ENCODE results near the gene SLC12A5.

Gene SLC12A5

GRCh38 chr20:45999557-46000261 is 29.3 kb upstream of the SLC12A5 start:
- Histone ChIP-seq H3K4me3 (no peak overlapping the region), H3K4me1 (no peaks in the 10 kb centered on the region; the same call in 1 of the 2 replicates), H3K36me3 (replicated peaks) (no peaks in the 10 kb centered on the region), H3K9me3 (no peaks in the 10 kb centered on the region), H3K27me3 (ENCODE audit: low read depth) (peaks cover 17% of the 10 kb centered on the region; the same call in 1 of the 2 replicates)
- no peak for DNase-seq (ENCODE audit: low spot score in 2 of 2)
- in situ Hi-C loops (cut with MboI; ENCODE audit: low sequenced_read_pairs) = no loop called here

GRCh38 chr20:46000262-46000996 is 28.6 kb upstream of the SLC12A5 start:
- Histone ChIP-seq H3K36me3 (replicated peaks) (no peaks in the 10 kb centered on the region), H3K4me3 (no peak overlapping the region), H3K9me3 (no peaks in the 10 kb centered on the region), H3K4me1 (no peaks in the 10 kb centered on the region; the same call in 1 of the 2 replicates), H3K27me3 (ENCODE audit: low read depth) (peaks cover 20% of the 10 kb centered on the region; the same call in 1 of the 2 replicates)
- in situ Hi-C loops (cut with MboI; ENCODE audit: low sequenced_read_pairs) = no loop called here
- no peak for DNase-seq (ENCODE audit: low spot score in 2 of 2)

DNA sequence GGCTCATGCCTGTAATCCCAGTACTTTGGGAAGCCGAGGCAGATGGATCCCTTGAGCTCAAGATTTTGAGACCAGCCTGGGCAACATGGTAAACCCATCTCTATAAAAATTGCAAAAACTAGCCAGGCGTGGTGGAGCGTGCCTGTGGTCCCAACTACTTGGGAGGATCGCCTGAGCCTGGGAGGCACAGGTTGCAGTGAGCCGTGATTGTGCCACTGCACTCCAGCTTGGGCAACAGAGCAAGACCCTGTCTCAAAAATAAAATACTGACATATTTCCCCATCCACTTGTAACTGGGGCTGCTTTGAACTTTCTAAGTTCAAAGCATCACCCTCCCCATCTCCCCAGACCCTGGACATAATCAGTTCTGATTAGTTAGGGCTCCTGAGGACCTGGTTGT is 27.5 kb upstream of the SLC12A5 start:
- in situ Hi-C loops (cut with MboI; ENCODE audit: low sequenced_read_pairs) = no loop called here
- Histone ChIP-seq H3K27me3 (ENCODE audit: low read depth) (peaks cover 29% of the 10 kb centered on the region; the same call in 1 of the 2 replicates), H3K9me3 (no peaks in the 10 kb centered on the region), H3K36me3 (replicated peaks) (no peaks in the 10 kb centered on the region), H3K4me3 (no peak overlapping the region), H3K4me1 (no peaks in the 10 kb centered on the region)
- DNase-seq (ENCODE audit: low spot score in 2 of 2) = no peak

DNA sequence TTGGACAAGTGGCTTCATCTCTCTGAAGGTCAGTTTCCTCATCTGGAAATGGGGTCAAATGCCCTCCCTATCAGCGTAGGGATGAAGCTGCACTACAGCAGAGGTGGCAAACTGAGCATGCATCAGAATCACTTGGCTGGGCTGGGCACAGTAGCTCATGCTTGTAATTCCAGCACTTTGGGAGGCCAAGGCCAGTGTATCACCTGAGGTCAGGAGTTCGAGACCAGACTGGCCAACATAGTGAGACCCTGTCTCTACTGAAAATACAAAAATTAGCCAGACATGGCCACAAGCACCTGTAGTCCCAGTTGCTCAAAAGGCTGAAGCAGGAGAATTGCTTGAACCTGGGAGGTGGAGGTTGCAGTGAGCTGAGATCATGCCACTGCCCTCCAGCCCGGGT is 27.0 kb upstream of the SLC12A5 start:
- no peaks in the 10 kb centered on the region for H3K9me3 ChIP-seq
- no peaks in the 10 kb centered on the region for H3K4me1 ChIP-seq
- DNase-seq (ENCODE audit: low spot score in 2 of 2) = no peak
- in situ Hi-C loops (cut with MboI; ENCODE audit: low sequenced_read_pairs) = no loop called here
- no peaks in the 10 kb centered on the region for H3K36me3 ChIP-seq (replicated peaks)
- no peak overlapping the region for H3K4me3 ChIP-seq
- peaks cover 34% of the 10 kb centered on the region for H3K27me3 ChIP-seq (ENCODE audit: low read depth)

GRCh38 chr20:46004187-46004586 is 24.8 kb upstream of the SLC12A5 start:
- in situ Hi-C loops (cut with MboI; ENCODE audit: low sequenced_read_pairs) = no loop called here
- H3K4me3 ChIP-seq = no peak overlapping the region
- peaks cover 51% of the 10 kb centered on the region for H3K27me3 ChIP-seq (ENCODE audit: low read depth)
- no peak for DNase-seq (ENCODE audit: low spot score in 2 of 2)
- H3K36me3 ChIP-seq (replicated peaks) = no peaks in the 10 kb centered on the region
- H3K4me1 ChIP-seq = no peaks in the 10 kb centered on the region
- no peaks in the 10 kb centered on the region for H3K9me3 ChIP-seq

GRCh38 chr20:46004889-46005473 is 24.0 kb upstream of the SLC12A5 start:
- H3K4me3 ChIP-seq = no peak overlapping the region
- H3K9me3 ChIP-seq = no peaks in the 10 kb centered on the region
- peaks cover 58% of the 10 kb centered on the region for H3K27me3 ChIP-seq (ENCODE audit: low read depth)
- DNase-seq (ENCODE audit: low spot score in 2 of 2) = no peak
- in situ Hi-C loops (cut with MboI; ENCODE audit: low sequenced_read_pairs) = no loop called here
- no peaks in the 10 kb centered on the region for H3K36me3 ChIP-seq (replicated peaks)
- H3K4me1 ChIP-seq = no peaks in the 10 kb centered on the region

DNA sequence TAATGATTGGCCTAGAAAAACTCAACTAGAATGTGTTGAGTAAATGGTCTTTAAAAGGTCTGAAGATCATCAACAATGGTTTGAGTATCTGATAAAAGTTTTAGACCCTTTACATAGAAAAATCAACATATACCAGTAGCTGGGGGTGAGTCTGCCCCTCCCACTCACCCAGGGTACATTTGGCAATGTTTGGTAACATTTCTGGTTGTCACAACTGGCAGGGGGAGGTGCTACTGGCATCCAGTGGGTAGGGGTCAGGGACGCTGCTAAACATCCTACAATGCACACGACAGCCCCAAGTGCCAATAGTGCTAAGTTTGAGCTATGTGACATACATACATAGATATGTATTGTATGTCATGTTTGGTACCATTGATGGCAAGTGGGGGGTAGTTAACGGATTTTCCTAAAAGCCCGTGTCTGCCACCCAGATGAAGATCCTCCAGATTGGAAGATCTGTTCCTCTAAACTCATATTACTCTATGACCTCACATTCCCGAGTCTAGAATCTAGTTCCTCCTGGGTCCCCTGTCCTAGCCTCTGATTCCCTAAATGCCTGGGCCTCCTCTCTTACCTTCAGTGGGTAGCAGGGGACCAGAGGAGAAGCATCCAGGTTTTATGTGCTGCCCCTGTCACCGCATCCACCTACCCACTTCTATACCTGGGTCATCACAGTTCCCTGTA is 22.9 kb upstream of the SLC12A5 start:
- Histone ChIP-seq H3K9me3 (no peaks in the 10 kb centered on the region), H3K36me3 (replicated peaks) (no peaks in the 10 kb centered on the region), H3K4me1 (no peaks in the 10 kb centered on the region), H3K27me3 (ENCODE audit: low read depth) (peaks cover 67% of the 10 kb centered on the region), H3K4me3 (no peak overlapping the region)
- DNase-seq (ENCODE audit: low spot score in 2 of 2) = no peak
- in situ Hi-C loops (cut with MboI; ENCODE audit: low sequenced_read_pairs) = no loop called here

DNA sequence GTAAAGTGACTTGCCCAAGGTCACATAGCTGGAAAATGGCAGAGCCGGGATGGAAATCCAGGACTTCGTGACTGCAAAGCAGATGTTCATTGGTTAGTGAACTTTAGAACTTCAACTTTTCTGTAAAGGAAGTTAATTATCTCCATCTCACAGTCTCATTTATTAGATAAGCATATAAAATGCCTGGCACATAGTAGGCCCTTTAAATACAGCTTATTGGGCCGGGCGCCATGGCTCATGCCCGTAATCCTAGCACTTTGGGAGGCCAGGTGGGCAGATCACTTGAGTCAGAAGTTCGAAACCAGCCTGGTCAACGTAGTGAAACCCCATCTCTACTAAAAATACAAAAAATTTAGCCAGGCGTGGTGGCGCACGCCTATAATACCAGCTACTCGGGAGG is 22.1 kb upstream of the SLC12A5 start:
- in situ Hi-C loops (cut with MboI; ENCODE audit: low sequenced_read_pairs) = no loop called here
- DNase-seq (ENCODE audit: low spot score in 2 of 2) = no peak
- Histone ChIP-seq H3K9me3 (no peaks in the 10 kb centered on the region), H3K4me3 (no peak overlapping the region), H3K36me3 (replicated peaks) (no peaks in the 10 kb centered on the region), H3K4me1 (no peaks in the 10 kb centered on the region), H3K27me3 (ENCODE audit: low read depth) (peaks cover 69% of the 10 kb centered on the region)

- Histone ChIP-seq H3K4me1 (no peaks in the 10 kb centered on the region), H3K36me3 (replicated peaks) (no peaks in the 10 kb centered on the region), H3K4me3 (no peak overlapping the region), H3K9me3 (no peaks in the 10 kb centered on the region), H3K27me3 (ENCODE audit: low read depth) (peaks cover 70% of the 10 kb centered on the region)
- no peak for DNase-seq (ENCODE audit: low spot score in 2 of 2)
- in situ Hi-C loops (cut with MboI; ENCODE audit: low sequenced_read_pairs) = no loop called here
These were observed 21.3 kb upstream of the SLC12A5 start for GRCh38 chr20:46007671-46008070.

DNA sequence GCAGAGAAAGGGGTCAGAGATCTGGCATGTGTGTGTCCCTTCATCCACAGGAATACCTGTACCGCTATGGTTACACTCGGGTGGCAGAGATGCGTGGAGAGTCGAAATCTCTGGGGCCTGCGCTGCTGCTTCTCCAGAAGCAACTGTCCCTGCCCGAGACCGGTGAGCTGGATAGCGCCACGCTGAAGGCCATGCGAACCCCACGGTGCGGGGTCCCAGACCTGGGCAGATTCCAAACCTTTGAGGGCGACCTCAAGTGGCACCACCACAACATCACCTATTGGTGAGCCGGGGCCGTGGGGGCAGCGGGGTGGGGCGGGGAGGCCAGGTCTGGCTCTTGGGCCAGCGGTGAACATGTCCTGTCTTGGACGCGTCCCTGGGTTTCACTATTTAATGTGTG is 19.2 kb upstream of the SLC12A5 start:
- in situ Hi-C loops (cut with MboI; ENCODE audit: low sequenced_read_pairs) = no loop called here
- H3K4me1 ChIP-seq = peaks cover 5% of the 10 kb centered on the region; the same call in 1 of the 2 replicates
- peaks cover 70% of the 10 kb centered on the region for H3K27me3 ChIP-seq (ENCODE audit: low read depth)
- H3K36me3 ChIP-seq (replicated peaks) = no peaks in the 10 kb centered on the region
- no peak overlapping the region for H3K4me3 ChIP-seq
- H3K9me3 ChIP-seq = no peaks in the 10 kb centered on the region
- no peak for DNase-seq (ENCODE audit: low spot score in 2 of 2)

DNA sequence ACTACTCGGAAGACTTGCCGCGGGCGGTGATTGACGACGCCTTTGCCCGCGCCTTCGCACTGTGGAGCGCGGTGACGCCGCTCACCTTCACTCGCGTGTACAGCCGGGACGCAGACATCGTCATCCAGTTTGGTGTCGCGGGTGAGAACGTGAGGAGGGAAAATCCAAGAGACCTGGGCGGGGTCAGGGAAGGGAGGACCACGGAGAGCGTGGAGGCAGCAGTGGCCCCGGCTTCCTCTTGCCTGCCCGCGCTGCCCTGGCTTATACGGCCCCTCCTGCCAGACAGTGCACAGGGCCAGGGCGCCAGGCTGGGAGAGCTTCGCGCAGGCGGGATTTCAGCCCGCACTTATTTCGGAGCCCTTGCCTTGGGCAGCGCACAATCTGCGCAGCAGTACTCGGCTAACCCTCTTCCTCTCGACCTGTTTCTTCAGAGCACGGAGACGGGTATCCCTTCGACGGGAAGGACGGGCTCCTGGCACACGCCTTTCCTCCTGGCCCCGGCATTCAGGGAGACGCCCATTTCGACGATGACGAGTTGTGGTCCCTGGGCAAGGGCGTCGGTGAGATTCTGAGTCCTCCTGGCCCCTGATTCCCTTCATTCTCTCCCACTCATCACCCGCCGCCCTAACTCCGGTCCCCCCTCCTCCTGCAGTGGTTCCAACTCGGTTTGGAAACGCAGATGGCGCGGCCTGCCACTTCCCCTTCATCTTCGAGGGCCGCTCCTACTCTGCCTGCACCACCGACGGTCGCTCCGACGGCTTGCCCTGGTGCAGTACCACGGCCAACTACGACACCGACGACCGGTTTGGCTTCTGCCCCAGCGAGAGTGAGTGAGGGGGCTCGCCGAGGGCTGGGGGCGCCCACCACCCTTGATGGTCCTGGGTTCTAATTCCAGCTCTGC is 18.3 kb upstream of the SLC12A5 start:
- Histone ChIP-seq H3K9me3 (no peaks in the 10 kb centered on the region), H3K27me3 (ENCODE audit: low read depth) (peaks cover 65% of the 10 kb centered on the region), H3K4me3 (no peak overlapping the region), H3K4me1 (peaks cover 5% of the 10 kb centered on the region; the same call in 1 of the 2 replicates), H3K36me3 (replicated peaks) (no peaks in the 10 kb centered on the region)
- DNase-seq (ENCODE audit: low spot score in 2 of 2) = no peak
- in situ Hi-C loops (cut with MboI; ENCODE audit: low sequenced_read_pairs) = no loop called here

GRCh38 chr20:46011631-46012482 is 17.2 kb upstream of the SLC12A5 start:
- peak; percentile 50 to 94 for DNase-seq (ENCODE audit: low spot score in 2 of 2)
- peaks cover 5% of the 10 kb centered on the region; the same call in 1 of the 2 replicates for H3K4me1 ChIP-seq
- H3K9me3 ChIP-seq = no peaks in the 10 kb centered on the region
- H3K4me3 ChIP-seq = no peak overlapping the region
- H3K27me3 ChIP-seq (ENCODE audit: low read depth) = peaks cover 55% of the 10 kb centered on the region
- no peaks in the 10 kb centered on the region for H3K36me3 ChIP-seq (replicated peaks)
- in situ Hi-C loops (cut with MboI; ENCODE audit: low sequenced_read_pairs) = no loop called here

Data from HAP-1 (cell line).